ENCODE data around the gene RPS27L. TPM values are rescaled to one million over a fixed set of nuclear protein-coding genes. Genes with fewer than 3 reads are reported as not detected.

RPS27L gene
- total and polyA plus RNA-seq, 5 donors from 2014 or later = 94.0 to 422 (median 287) TPM

DNA sequence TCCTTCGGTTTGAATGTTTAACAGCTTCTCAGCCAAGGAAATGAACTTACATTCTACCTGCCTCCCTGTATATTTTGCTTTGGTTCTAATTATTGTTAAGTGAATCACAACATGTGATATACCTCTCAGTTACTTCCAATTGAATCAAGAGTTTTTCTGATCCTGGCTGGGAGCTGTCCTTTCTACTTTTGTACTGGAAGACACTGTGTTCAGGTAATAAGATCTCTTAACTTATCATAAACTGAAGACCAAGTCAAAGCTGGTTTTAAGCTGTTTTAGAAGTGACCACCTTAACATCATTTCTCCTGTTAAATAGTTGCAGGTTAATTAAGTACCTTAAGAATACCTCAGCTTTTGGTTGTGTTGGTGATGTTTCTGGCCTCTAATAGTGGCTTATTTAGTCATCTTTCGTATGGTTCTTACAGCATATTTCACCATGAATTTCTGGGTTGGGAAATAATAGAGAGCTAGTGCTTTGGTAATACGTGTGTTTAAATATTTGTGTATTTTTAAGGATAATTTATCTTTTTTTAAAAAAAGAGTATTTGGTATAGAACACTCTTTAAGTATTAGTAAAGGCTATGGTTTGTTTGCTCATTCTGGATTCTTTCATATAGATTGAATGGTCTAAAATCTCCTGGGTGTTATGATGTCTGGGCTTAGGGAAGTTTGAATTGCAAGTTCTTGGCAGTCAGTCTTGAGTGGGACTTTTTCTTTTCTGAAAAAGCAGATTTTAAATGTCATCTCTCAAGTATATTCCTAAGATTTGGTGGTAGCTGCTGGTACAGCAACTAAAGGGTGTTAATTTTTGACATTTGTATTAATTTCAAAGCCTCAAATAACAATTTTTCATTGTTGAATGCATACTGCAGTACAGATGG is 33.7 kb upstream of the RPS27L start:
- Histone ChIP-seq H3K4me1 (ENCODE audit: control insufficient read depth, insufficient read depth, low read length, poor library complexity, severe bottlenecking) (peaks cover 61% of the 10 kb centered on the region), H3K27ac (ENCODE audit: insufficient read depth, low read length, poor library complexity, severe bottlenecking) (peak overlapping the region; percentile 96)
- peaks cover 4% of the 10 kb centered on the region for H3K36me3 Mint-ChIP-seq

DNA sequence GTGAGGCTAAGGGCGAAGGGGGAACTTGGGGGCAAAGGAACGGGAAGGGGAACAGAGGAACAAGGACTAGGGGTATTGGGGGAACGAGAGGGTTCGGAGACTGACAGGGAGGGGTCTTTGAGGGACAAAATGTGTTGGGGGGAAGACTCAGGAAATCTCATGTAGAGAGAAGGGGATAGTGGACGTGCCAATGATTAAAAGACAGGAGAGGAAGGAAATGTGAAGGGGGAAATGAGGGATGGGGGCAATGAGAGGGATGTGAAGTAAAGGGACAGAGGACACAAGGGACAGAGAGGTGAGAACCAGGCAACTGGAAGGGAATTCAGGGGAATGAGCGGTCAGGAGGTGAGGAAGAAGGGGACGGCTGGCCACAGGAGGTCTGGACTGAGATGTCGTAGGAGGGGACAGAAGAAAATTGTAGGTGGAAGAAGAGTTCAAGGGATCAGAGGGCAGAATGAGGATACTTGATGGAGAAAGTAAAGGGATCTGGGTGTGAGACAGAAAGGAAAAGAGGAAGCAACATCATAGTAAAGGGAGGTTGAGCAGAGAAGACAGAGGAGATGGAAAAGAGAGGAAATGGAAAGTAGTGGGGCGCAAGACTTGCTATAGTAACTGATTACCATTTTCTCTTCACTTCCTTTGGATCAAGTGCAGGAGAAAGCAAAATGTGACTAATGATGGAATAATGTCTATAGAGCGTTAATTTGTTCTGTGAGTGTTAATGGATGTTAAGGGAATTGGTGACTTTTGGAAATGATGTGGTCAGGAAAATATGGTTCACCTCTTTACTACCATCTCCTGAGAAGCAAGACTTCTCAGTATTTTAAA is 32.9 kb upstream of the RPS27L start:
- H3K27me3 Mint-ChIP-seq = no peaks in the 10 kb centered on the region
- H3K9me3 ChIP-seq (ENCODE audit: control insufficient read depth in 2 of 2, low read length in 2 of 2) = no peaks in the 10 kb centered on the region
- H3K4me3 ChIP-seq (ENCODE audit: low read depth, low read length) = peak overlapping the region; percentile 96
- peaks cover 0 to 3% (median 0%) of the 10 kb centered on the region in 7 donors for H3K9me3 Mint-ChIP-seq
- H3K4me3 Mint-ChIP-seq = peak overlapping the region; percentile 89 to 99 (median 98)
- H3K36me3 Mint-ChIP-seq = no peaks in the 10 kb centered on the region
- no peaks in the 10 kb centered on the region for H3K36me3 ChIP-seq (ENCODE audit: control insufficient read depth, insufficient read depth, low read length)
- peak overlapping the region; percentile 96 for H3K27ac ChIP-seq (ENCODE audit: insufficient read depth, low read length, poor library complexity, severe bottlenecking)
- ATAC-seq (ENCODE audit: low read depth in 2 of 2) (no peak), DNase-seq (no peak)
- peaks cover 10 to 64% (median 46%) of the 10 kb centered on the region in 4 donors for H3K4me1 Mint-ChIP-seq
- H3K4me1 ChIP-seq (ENCODE audit: control insufficient read depth, insufficient read depth, low read length, poor library complexity, severe bottlenecking) = peaks cover 52% of the 10 kb centered on the region
- H3K27ac Mint-ChIP-seq = peak overlapping the region; percentile 95 to 98 (median 97)
- no peaks in the 10 kb centered on the region for H3K27me3 ChIP-seq (ENCODE audit: control insufficient read depth, insufficient read depth, low read length)

More for the DNA sequence above, 33.7 kb upstream of the RPS27L start:
- Mint-ChIP-seq H3K4me3 (peak overlapping the region; percentile 89 to 99 (median 98)), H3K9me3 (peaks cover 0 to 3% (median 0%) of the 10 kb centered on the region in 7 donors), H3K27me3 (no peaks in the 10 kb centered on the region), H3K4me1 (peaks cover 18 to 73% (median 53%) of the 10 kb centered on the region in 4 donors), H3K27ac (peak overlapping the region; percentile 95 to 98 (median 97))
- ATAC-seq (ENCODE audit: low read depth in 2 of 2) (no peak), DNase-seq (no peak)
- no peaks in the 10 kb centered on the region for H3K27me3 ChIP-seq (ENCODE audit: control insufficient read depth, insufficient read depth, low read length)
- H3K4me3 ChIP-seq (ENCODE audit: low read depth, low read length) = peak overlapping the region; percentile 96
- H3K36me3 ChIP-seq (ENCODE audit: control insufficient read depth, insufficient read depth, low read length) = no peaks in the 10 kb centered on the region
- H3K9me3 ChIP-seq (ENCODE audit: control insufficient read depth in 2 of 2, low read length in 2 of 2) = no peaks in the 10 kb centered on the region

DNA sequence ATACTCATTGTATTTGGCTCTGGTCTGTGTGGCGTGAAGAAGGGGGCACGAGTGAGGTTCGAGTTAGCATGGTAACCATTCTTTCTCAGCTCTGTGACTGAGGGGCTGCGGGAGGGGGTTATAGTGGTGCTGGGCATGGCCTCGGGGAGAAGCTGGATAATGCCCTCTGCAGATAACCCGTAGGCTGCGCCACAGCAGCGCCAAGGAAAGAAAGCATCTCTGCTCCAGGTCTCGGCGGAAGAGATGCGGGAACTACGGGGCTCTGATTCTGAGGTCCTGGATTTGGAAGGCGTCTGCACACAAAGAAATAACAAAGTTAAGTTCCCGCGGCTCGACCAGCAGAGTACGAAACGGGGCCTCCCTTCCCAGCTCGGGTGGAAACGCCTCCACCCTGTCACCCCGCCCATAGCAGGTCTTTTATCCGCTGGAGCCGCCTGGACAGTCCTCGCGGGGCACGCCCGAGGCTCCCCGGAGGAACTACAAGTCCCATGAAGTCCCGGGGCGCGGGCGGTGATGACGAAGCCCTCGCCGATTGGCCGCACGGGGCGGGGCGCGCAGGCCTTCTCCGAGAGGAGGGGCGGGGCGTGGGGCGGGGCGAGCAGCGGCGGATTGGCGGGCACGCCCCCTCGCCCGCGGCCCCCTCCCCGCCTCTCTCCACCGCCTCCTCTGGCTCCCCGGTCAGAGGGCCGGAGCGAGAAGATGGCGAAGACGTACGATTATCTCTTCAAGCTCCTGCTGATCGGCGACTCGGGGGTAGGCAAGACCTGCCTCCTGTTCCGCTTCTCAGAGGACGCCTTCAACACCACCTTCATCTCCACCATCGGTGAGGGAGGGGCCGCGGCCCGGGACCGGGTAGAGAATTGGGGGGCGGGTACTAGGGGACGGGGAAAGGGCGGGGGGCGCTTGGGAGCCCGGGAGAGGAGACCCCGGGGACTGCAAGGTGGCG is 31.9 kb upstream of the RPS27L start, which contains the start of gene RAB8B:
TSS of gene RAB8B (plus strand) at position 681 of the 946 bp plus-strand sequence. CDS start at position 700, 19 bp downstream.
- Mint-ChIP-seq H3K9me3 (peaks cover 0 to 3% (median 0%) of the 10 kb centered on the region in 7 donors), H3K4me3 (peak within 1 kb of the TSS; percentile 89 to 99 (median 98)), H3K36me3 (no peaks in the 10 kb centered on the region), H3K27me3 (no peaks in the 10 kb centered on the region), H3K4me1 (peaks cover 6 to 55% (median 39%) of the 10 kb centered on the region in 4 donors), H3K27ac (peak within 1 kb of the TSS; percentile 95 to 98 (median 97))
- Histone ChIP-seq H3K27ac (ENCODE audit: insufficient read depth, low read length, poor library complexity, severe bottlenecking) (peak within 1 kb of the TSS; percentile 96), H3K9me3 (ENCODE audit: control insufficient read depth in 2 of 2, low read length in 2 of 2) (no peaks in the 10 kb centered on the region), H3K4me1 (ENCODE audit: control insufficient read depth, insufficient read depth, low read length, poor library complexity, severe bottlenecking) (peaks cover 43% of the 10 kb centered on the region), H3K4me3 (ENCODE audit: low read depth, low read length) (peak within 1 kb of the TSS; percentile 96), H3K27me3 (ENCODE audit: control insufficient read depth, insufficient read depth, low read length) (no peaks in the 10 kb centered on the region), H3K36me3 (ENCODE audit: control insufficient read depth, insufficient read depth, low read length) (no peaks in the 10 kb centered on the region)
- DNase-seq = peak; percentile 94 to 97 (median 96)
- peak; percentile 80 to 86 for ATAC-seq (ENCODE audit: low read depth in 2 of 2)

DNA sequence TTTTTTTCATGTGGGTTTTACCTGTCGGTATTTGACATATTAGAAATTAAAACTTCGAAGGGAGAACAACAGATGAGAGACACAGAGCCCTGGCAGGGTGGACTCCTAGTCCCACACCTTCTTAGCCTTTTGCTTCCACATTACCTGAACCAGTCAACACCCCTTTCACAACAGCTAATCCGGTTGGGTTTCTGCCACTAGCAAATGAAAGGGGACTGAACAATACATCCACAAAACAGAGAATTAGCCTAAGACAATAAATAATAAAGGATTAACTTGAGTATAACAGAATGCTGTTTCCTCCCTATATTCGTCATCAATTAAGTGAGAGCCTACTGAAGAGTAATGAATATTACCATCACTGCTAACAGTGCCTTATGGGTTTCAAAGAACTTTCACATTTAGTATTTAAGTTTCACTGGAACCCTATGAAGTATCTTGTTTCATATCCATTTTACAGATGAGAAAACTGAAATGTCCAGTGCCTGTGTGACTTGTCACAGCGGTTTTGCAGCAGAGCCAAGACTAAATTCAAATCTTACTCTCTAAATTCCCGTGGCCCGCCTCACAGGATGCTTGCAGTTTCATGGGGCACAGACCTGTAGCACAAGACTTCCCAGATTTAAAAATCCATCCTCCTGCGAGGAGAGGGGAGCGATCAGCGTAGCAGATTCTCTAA is 31.1 kb upstream of the RPS27L start:
- Histone ChIP-seq H3K4me1 (ENCODE audit: control insufficient read depth, insufficient read depth, low read length, poor library complexity, severe bottlenecking) (peaks cover 35% of the 10 kb centered on the region), H3K4me3 (ENCODE audit: low read depth, low read length) (peak overlapping the region; percentile 82), H3K27me3 (ENCODE audit: control insufficient read depth, insufficient read depth, low read length) (no peaks in the 10 kb centered on the region), H3K9me3 (ENCODE audit: control insufficient read depth in 2 of 2, low read length in 2 of 2) (no peaks in the 10 kb centered on the region), H3K36me3 (ENCODE audit: control insufficient read depth, insufficient read depth, low read length) (no peaks in the 10 kb centered on the region), H3K27ac (ENCODE audit: insufficient read depth, low read length, poor library complexity, severe bottlenecking) (peak overlapping the region; percentile 96)
- DNase-seq (no peak), ATAC-seq (ENCODE audit: low read depth in 2 of 2) (no peak)
- no peaks in the 10 kb centered on the region for H3K36me3 Mint-ChIP-seq
- peaks cover 0 to 48% (median 33%) of the 10 kb centered on the region in 4 donors for H3K4me1 Mint-ChIP-seq
- peak overlapping the region; percentile 72 to 96 (median 95) for H3K27ac Mint-ChIP-seq
- peaks cover 0 to 3% (median 0%) of the 10 kb centered on the region in 7 donors for H3K9me3 Mint-ChIP-seq
- H3K27me3 Mint-ChIP-seq = no peaks in the 10 kb centered on the region
- peak overlapping the region; percentile 89 to 99 (median 98) for H3K4me3 Mint-ChIP-seq

DNA sequence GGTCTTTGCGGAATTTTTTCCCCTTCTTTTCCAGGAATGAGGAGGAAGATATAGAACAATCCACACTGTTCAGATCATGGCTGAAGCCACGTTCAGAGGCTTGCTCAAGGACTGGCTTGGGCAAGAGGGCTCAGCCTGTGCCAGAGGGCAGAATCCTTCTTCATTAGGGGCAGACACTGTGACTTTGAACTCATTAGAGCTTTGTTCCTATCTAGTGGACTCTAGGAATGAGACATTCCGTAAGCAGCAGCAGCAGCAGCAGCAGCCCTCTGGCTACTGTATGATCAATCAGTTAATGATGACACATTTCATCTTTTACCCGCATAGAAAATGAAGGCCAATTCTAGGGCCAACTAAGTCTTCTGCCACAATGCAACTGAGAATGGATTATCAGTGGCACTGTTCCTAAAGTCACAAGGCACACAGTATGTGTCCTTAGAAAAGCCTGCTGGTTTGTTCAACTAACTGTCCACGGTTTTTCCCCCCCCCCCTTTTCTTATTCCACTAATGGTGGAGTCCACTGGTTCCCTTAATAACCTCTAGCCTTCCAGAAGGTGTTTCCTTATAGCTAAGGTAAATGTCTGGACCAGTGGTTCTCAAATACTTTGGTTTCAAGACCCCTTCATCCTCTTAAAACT is 30.4 kb upstream of the RPS27L start:
- H3K36me3 ChIP-seq (ENCODE audit: control insufficient read depth, insufficient read depth, low read length) = no peaks in the 10 kb centered on the region
- DNase-seq (no peak), ATAC-seq (ENCODE audit: low read depth in 2 of 2) (no peak)
- H3K9me3 Mint-ChIP-seq = peaks cover 0 to 3% (median 0%) of the 10 kb centered on the region in 7 donors
- peak overlapping the region; percentile 89 to 99 (median 98) for H3K4me3 Mint-ChIP-seq
- no peaks in the 10 kb centered on the region for H3K36me3 Mint-ChIP-seq
- no peaks in the 10 kb centered on the region for H3K27me3 Mint-ChIP-seq
- no peak overlapping the region for H3K27ac Mint-ChIP-seq
- no peaks in the 10 kb centered on the region for H3K27me3 ChIP-seq (ENCODE audit: control insufficient read depth, insufficient read depth, low read length)
- H3K4me1 ChIP-seq (ENCODE audit: control insufficient read depth, insufficient read depth, low read length, poor library complexity, severe bottlenecking) = peaks cover 28% of the 10 kb centered on the region
- peaks cover 0 to 41% (median 31%) of the 10 kb centered on the region in 4 donors for H3K4me1 Mint-ChIP-seq
- no peak overlapping the region for H3K4me3 ChIP-seq (ENCODE audit: low read depth, low read length)
- no peak overlapping the region for H3K27ac ChIP-seq (ENCODE audit: insufficient read depth, low read length, poor library complexity, severe bottlenecking)
- H3K9me3 ChIP-seq (ENCODE audit: control insufficient read depth in 2 of 2, low read length in 2 of 2) = no peaks in the 10 kb centered on the region

DNA sequence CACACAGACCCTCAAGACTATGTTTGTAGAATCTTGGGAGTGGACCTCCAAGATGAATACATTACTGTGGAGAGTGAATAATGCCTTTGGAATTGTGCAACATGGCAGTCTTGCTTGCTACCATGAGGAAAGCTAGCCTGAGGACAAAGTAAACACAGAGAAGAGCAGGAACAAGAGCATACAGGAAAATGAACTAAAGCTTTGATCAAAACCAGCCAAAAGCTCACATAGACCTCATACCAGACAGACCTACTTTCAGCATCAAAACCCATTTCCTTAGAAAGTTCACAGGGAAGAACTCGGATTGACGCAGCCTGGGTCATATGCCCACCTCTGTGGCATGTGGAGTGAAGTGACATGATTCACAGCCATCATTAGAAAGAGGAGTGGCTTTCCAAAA is 28.8 kb upstream of the RPS27L start:
- no peaks in the 10 kb centered on the region for H3K27me3 ChIP-seq (ENCODE audit: control insufficient read depth, insufficient read depth, low read length)
- Mint-ChIP-seq H3K27me3 (peaks cover 7% of the 10 kb centered on the region), H3K27ac (no peak overlapping the region), H3K4me3 (peak overlapping the region in 1 of 4 donors; percentile 48), H3K36me3 (no peaks in the 10 kb centered on the region), H3K4me1 (peaks cover 0 to 25% (median 17%) of the 10 kb centered on the region in 4 donors), H3K9me3 (peaks cover 0 to 3% (median 0%) of the 10 kb centered on the region in 7 donors)
- no peak overlapping the region for H3K27ac ChIP-seq (ENCODE audit: insufficient read depth, low read length, poor library complexity, severe bottlenecking)
- H3K4me1 ChIP-seq (ENCODE audit: control insufficient read depth, insufficient read depth, low read length, poor library complexity, severe bottlenecking) = peaks cover 11% of the 10 kb centered on the region
- no peak for DNase-seq
- H3K36me3 ChIP-seq (ENCODE audit: control insufficient read depth, insufficient read depth, low read length) = no peaks in the 10 kb centered on the region
- no peak for ATAC-seq (ENCODE audit: low read depth in 2 of 2)
- H3K9me3 ChIP-seq (ENCODE audit: control insufficient read depth in 2 of 2, low read length in 2 of 2) = no peaks in the 10 kb centered on the region
- no peak overlapping the region for H3K4me3 ChIP-seq (ENCODE audit: low read depth, low read length)
